ENCODE measurements around the gene KIF13A.

DNA sequence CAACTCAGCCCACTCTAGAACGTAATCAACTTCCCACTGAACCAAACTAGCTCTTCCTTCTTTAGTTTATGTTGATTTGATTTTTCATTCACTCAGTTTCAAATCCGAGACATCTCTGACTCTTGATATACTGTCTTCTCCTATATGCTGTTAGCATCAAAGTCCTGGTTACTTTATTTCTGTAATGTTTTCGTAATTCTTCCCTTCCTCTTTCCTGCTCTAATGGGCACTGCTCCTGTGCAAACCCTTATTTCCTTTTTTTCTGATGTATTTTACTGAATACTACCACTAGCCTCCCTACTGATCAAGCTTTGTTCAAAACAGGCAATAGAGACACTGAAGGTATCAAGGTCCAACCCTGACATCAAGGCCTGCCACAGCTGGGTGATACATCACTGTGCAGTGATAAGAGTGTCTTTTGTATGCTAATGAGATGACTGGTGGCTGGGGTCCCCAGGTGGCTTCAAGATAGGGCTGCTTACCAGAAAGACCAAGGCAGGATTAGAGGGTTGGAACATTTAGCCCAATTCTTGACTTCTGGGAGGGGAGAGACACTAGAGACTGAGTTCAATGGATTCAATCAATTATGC, 95.2 kb downstream of the KIF13A start:
- TF ChIP-seq CTCF (IDR thresholded peaks at IDR 0.05), result no peak
- no peak for TF ChIP-seq POLR2A (IDR thresholded peaks at IDR 0.05)
